ENCODE measurements around the gene SCYGR6. TPM values are rescaled to one million over a fixed set of nuclear protein-coding genes. Genes with fewer than 3 reads are reported as not detected.

SCYGR6 gene
- polyA plus RNA-seq, 3 donors, result not detected

GRCh38 chr2:227772932-227773331, 48.4 kb upstream of the SCYGR6 start:
- Histone ChIP-seq H3K4me3 (replicated peaks in 1 of 3; ENCODE audit: low read depth in 2 of 3, low read length in 3 of 3) (no peak overlapping the region), H3K9ac (ENCODE audit: insufficient read depth, low read length, poor library complexity, severe bottlenecking) (no peak overlapping the region), H3K27ac (ENCODE audit: low read depth in 1 of 2, low read length in 2 of 2) (no peak overlapping the region), H3K9me3 (replicated peaks in 1 of 2; ENCODE audit: control insufficient read depth in 1 of 2, insufficient read depth in 1 of 2, low read length in 2 of 2) (no peaks in the 10 kb centered on the region), H3K27me3 (ENCODE audit: control insufficient read depth in 2 of 2, insufficient read depth in 2 of 2, low read length in 2 of 2) (no peaks in the 10 kb centered on the region), H3K36me3 (replicated peaks in 1 of 2; ENCODE audit: control insufficient read depth in 1 of 2, insufficient read depth in 2 of 2, low read length in 2 of 2) (no peaks in the 10 kb centered on the region), H3K4me2 (replicated peaks; ENCODE audit: extremely low read depth, low read length, poor library complexity, severe bottlenecking) (no peak overlapping the region), H4K20me1 (ENCODE audit: insufficient read depth, low read length) (no peaks in the 10 kb centered on the region), H2AFZ (ENCODE audit: insufficient read depth, low read depth, low read length, poor library complexity, severe bottlenecking) (no peak overlapping the region), H3K79me2 (ENCODE audit: insufficient read depth, low read length) (no peaks in the 10 kb centered on the region), H3K4me1 (ENCODE audit: control insufficient read depth in 1 of 2, insufficient read depth in 2 of 2, low read length in 2 of 2) (no peaks in the 10 kb centered on the region)
- no peak for TF ChIP-seq CTCF (IDR thresholded peaks at IDR 0.05)
- no peak overlapping the region for H3K4me3 Mint-ChIP-seq
- no peaks in the 10 kb centered on the region for H3K36me3 Mint-ChIP-seq
- no peak for DNase-seq
- WGBS (ENCODE audit: insufficient coverage), result no CpG with 5 or more reads among the region's 2 CpGs
- H3K4me1 Mint-ChIP-seq, result peaks cover 2% of the 10 kb centered on the region
- H3K27ac Mint-ChIP-seq, result no peak overlapping the region
- H3K27me3 Mint-ChIP-seq (ENCODE audit: low read depth in 3 of 3), result peaks cover 0 to 6% (median 0%) of the 10 kb centered on the region in 3 donors
- peaks cover 0 to 6% (median 0%) of the 10 kb centered on the region in 7 donors for H3K9me3 Mint-ChIP-seq
- intact Hi-C loops (cut with micrococcal nuclease), result no loop called here

- Histone ChIP-seq H3K4me2 (replicated peaks; ENCODE audit: extremely low read depth, low read length, poor library complexity, severe bottlenecking) (no peak overlapping the region), H3K36me3 (replicated peaks in 1 of 2; ENCODE audit: control insufficient read depth in 1 of 2, insufficient read depth in 2 of 2, low read length in 2 of 2) (no peaks in the 10 kb centered on the region), H3K27me3 (ENCODE audit: control insufficient read depth in 2 of 2, insufficient read depth in 2 of 2, low read length in 2 of 2) (no peaks in the 10 kb centered on the region), H3K9ac (ENCODE audit: insufficient read depth, low read length, poor library complexity, severe bottlenecking) (no peak overlapping the region), H2AFZ (ENCODE audit: insufficient read depth, low read depth, low read length, poor library complexity, severe bottlenecking) (no peak overlapping the region), H3K27ac (ENCODE audit: low read depth in 1 of 2, low read length in 2 of 2) (no peak overlapping the region), H3K4me3 (replicated peaks in 1 of 3; ENCODE audit: low read depth in 2 of 3, low read length in 3 of 3) (no peak overlapping the region), H3K9me3 (replicated peaks in 1 of 2; ENCODE audit: control insufficient read depth in 1 of 2, insufficient read depth in 1 of 2, low read length in 2 of 2) (no peaks in the 10 kb centered on the region), H3K4me1 (ENCODE audit: control insufficient read depth in 1 of 2, insufficient read depth in 2 of 2, low read length in 2 of 2) (no peaks in the 10 kb centered on the region), H3K79me2 (ENCODE audit: insufficient read depth, low read length) (no peaks in the 10 kb centered on the region), H4K20me1 (ENCODE audit: insufficient read depth, low read length) (no peaks in the 10 kb centered on the region)
- no peak for TF ChIP-seq CTCF (IDR thresholded peaks at IDR 0.05)
- Mint-ChIP-seq H3K4me1 (peaks cover 2% of the 10 kb centered on the region), H3K4me3 (no peak overlapping the region), H3K27me3 (ENCODE audit: low read depth in 3 of 3) (peaks cover 0 to 6% (median 0%) of the 10 kb centered on the region in 3 donors), H3K27ac (peak overlapping the region in 1 of 7 donors; percentile 26), H3K36me3 (no peaks in the 10 kb centered on the region), H3K9me3 (no peaks in the 10 kb centered on the region)
- 100% methylated on average over 2 of the region's 5 CpGs for WGBS (ENCODE audit: insufficient coverage)
- DNase-seq, result no peak
- intact Hi-C loops (cut with micrococcal nuclease), result no loop called here
These were observed 47.7 kb upstream of the SCYGR6 start for GRCh38 chr2:227772197-227772661.
